Left lung (tissue), 10 donors: Measurements from ENCODE around the gene POLD4. TPM values are rescaled to one million over a fixed set of nuclear protein-coding genes. Genes with fewer than 3 reads are reported as not detected.
A peak's percentile ranks its signal among the peaks of the same experiment; 100 is the strongest.

ENCODE experiments used
- ATAC-seq: fragments of 200-7000 bp; cut with Tn5 transposase; one replicate; pipeline ENCODE4 v1.9.1; 2020; ENCODE audit warnings: moderate library complexity
- DNase-seq, 4 donors: peaks; one replicate each; pipeline ENCODE4 v3.0.0-alpha.2; 2013 to 2020
- H3K27ac ChIP-seq, 2 donors: fragments of 200-600 bp; sonication (generic) in 1 of 2; one replicate each; pipeline versions ENCODE4 v1.5.0 to v1.8.0; 2020 to 2021
- H3K27me3 ChIP-seq, 2 donors: fragments of 200-600 bp; sonication (generic) in 1 of 2; one replicate each; pipeline versions ENCODE4 v1.5.0 to v1.8.0; 2020 to 2021
- H3K36me3 ChIP-seq, 2 donors: fragments of 200-600 bp; sonication (generic) in 1 of 2; one replicate each; pipeline versions ENCODE4 v1.5.0 to v1.8.0; 2020 to 2021
- H3K4me1 ChIP-seq, 2 donors: fragments of 200-600 bp; one replicate each; pipeline ENCODE4 v1.8.0; 2021
- H3K4me3 ChIP-seq, 2 donors: fragments of 200-600 bp; sonication (generic) in 1 of 2; one replicate each; pipeline versions ENCODE4 v1.5.0 to v1.8.0; 2020 to 2021; ENCODE audit warnings: mild to moderate bottlenecking in 1 of 2
- H3K9me3 ChIP-seq, 2 donors: fragments of 200-600 bp; sonication (generic) in 1 of 2; one replicate each; pipeline versions ENCODE4 v1.5.0 to v1.8.0; 2020 to 2021
- CTCF ChIP-seq, 2 donors: fragments of 200-600 bp; sonication (generic) in 1 of 2; IDR thresholded peaks; one replicate each; pipeline versions ENCODE4 v1.5.0 to v1.8.0; 2021; ENCODE audit warnings: antibody characterized with exemption in 2 of 2
- intact Hi-C, 2 donors: fragments of 100-400 bp; cut with DNase I; formaldehyde crosslinking; loops; one replicate each; pipeline versions ENCODE4 v1.11.2 to v1.14.2; 2022
- polyA plus RNA-seq, 6 donors: library from polyadenylated mRNA; unstranded; fragments of 120-200 nt; gene quantifications; one replicate each; pipeline ENCODE4 v1.2.1, GENCODE V29; 2013; ENCODE audit not compliant: insufficient read length in 6 of 6
- total RNA-seq, 2 donors: library from RNA; stranded (reverse); fragmentation: NEBNext Ultra II Directional; extraction: Animal tissue kit (Norgen Biotek cat#: 25700); gene quantifications; one replicate each; pipeline ENCODE4 v1.2.1, GENCODE V29; 2021
- donor health status: DM: no; HTN: yes; CAD: no.
- donor health status: DM: no; HTN: no; CAD: no.

POLD4 gene
- total and polyA plus RNA-seq, 8 donors, result 26.7 to 77.3 (median 33.8) TPM

- DNase-seq (peak in 3 of 4 donors; percentile 82 to 94 (median 92)), ATAC-seq (peak; percentile 74)
- peak overlapping the region; percentile 46 to 68 for H3K4me3 ChIP-seq
- no peaks in the 10 kb centered on the region for H3K27me3 ChIP-seq
- no peaks in the 10 kb centered on the region for H3K9me3 ChIP-seq
- peak; percentile 25 to 77 for TF ChIP-seq CTCF (IDR thresholded peaks at IDR 0.05)
- H3K4me1 ChIP-seq, result peaks cover 18 to 60% of the 10 kb centered on the region in 2 donors
- intact Hi-C loops, result no loop called here
- H3K27ac ChIP-seq, result peak overlapping the region; percentile 85 to 89
- no peaks in the 10 kb centered on the region for H3K36me3 ChIP-seq
Measured at GRCh38 chr11:67373648-67374570, 20.6 kb upstream of the POLD4 start.

DNA sequence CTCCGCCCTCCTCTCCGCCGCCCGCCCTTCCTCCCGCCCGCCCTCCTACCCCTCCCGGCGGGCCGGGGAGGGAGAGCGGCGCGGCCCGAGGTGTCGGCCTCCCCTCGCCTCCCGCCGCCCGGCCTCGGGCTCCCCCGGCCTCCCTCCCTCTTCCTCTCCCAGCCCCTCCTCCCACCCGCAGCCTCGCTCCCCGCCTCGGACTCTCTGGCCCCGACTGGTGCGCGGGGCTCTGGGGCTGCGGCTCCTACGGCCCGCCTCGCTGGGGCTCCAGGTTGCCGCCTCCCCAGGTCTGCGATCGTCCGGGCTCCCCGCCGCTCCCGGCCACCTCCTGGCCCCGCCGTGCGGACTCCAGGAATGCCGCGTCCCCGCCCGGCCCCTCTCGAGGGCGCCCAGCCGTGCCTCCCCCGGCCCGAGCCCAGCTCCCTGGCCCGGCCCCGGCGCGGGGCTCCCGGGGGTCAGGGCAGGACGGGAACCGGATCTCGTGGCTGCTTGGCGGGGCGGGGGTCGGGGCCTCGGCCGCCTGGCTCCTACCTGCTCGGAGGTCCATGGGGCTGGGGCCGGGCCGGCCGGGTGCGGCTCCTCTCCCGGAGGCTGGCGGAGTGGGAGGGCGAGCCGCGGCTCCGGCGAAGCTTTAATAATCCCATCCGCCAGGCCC, 19.8 kb upstream of the POLD4 start, which contains the start of gene CLCF1:
Gene CLCF1 (minus strand): TSS at position 606 of the 655 bp plus-strand sequence. CDS start 59 bp downstream, at position 547.
- H3K27ac ChIP-seq, result peak within 1 kb of the TSS; percentile 85 to 89
- H3K9me3 ChIP-seq, result no peaks in the 10 kb centered on the region
- H3K27me3 ChIP-seq, result no peaks in the 10 kb centered on the region
- intact Hi-C loops, result no loop called here
- H3K4me3 ChIP-seq, result peak within 1 kb of the TSS; percentile 46 to 68
- ATAC-seq (peak; percentile 48), DNase-seq (peak in 3 of 4 donors; percentile 78 to 95 (median 84))
- no peak for TF ChIP-seq CTCF (IDR thresholded peaks at IDR 0.05)
- H3K36me3 ChIP-seq, result no peaks in the 10 kb centered on the region
- peaks cover 18 to 67% of the 10 kb centered on the region in 2 donors for H3K4me1 ChIP-seq

DNA sequence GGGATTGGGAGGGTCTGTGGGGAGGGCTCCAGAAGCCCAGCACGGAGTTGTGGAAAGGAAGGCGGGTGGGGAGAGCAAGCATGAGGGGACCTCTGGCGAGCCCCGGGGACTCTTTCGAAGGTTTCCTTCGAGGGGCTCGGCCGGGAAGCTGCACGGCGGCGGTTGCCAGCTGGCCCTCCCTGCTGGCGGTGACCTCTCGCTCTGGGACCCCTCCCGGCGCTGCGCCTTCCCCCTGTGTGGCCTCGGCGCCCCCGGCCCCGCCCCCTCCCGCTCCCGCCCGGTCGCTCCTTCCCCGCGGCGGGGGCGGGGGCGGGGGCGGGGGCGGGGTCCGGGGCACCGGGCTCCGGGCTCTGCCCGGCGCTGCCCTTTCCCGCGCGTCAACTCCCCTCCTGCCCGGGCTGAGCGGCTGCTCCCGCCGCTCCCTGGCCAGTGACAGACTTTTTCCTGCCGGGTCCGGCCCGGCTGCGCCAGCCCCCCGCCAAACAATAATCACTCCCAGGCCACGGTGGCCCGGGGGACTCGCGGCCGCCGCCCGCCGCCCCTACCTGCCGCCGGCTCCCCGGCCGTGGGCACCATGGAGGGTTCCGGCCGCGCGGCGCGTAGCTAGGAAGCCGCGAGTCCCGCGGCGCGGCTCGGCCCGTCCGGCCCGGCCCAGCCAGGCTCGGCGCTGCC, 19.1 kb upstream of the POLD4 start:
- Histone ChIP-seq H3K36me3 (no peaks in the 10 kb centered on the region), H3K4me1 (peaks cover 20 to 74% of the 10 kb centered on the region in 2 donors), H3K4me3 (peak overlapping the region; percentile 46 to 68), H3K27me3 (no peaks in the 10 kb centered on the region), H3K9me3 (no peaks in the 10 kb centered on the region), H3K27ac (peak overlapping the region; percentile 85 to 89)
- DNase-seq (peak in 2 of 4 donors; percentile 64 to 87), ATAC-seq (peak; percentile 6)
- no peak for TF ChIP-seq CTCF (IDR thresholded peaks at IDR 0.05)
- intact Hi-C loops, result no loop called here

DNA sequence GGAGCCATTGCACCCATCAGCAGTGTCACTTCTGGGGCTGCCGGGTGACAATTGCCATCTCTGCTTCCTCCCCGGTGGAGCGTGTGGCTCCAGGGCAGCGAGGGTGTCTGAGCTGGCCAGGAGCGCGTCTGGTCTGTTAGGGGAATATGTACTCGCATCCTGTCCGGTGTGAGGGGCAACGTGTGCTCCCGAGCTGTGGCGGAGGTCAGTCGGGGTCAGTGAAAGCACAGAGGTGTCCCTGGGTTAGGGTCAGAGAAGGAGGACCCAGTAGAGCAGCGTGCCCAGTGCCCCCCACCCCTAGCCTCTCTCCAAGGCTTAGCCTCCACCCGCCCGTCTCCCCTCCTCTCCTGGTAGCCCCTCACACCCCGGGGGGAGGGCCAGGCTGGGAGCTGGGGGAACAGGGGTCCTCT, 18.6 kb upstream of the POLD4 start:
- H3K4me1 ChIP-seq, result peaks cover 25 to 79% of the 10 kb centered on the region in 2 donors
- H3K36me3 ChIP-seq, result no peaks in the 10 kb centered on the region
- intact Hi-C loops, result no loop called here
- TF ChIP-seq CTCF (IDR thresholded peaks at IDR 0.05), result no peak
- DNase-seq, result no peak
- ATAC-seq, result peak; percentile 4
- H3K27me3 ChIP-seq, result no peaks in the 10 kb centered on the region
- peak overlapping the region; percentile 85 to 89 for H3K27ac ChIP-seq
- H3K4me3 ChIP-seq, result peak overlapping the region; percentile 46 to 68
- H3K9me3 ChIP-seq, result no peaks in the 10 kb centered on the region
